ENCODE measurements around the gene MICAL2. TPM values are rescaled to one million over a fixed set of nuclear protein-coding genes. Genes with fewer than 3 reads are reported as not detected.

MICAL2 gene
- total and polyA plus RNA-seq, 2 donors (not counting 3 experiments of a cell fraction or from before 2014, with no cell fraction given): 67.6 to 200 TPM

GRCh38 chr11:12110714-12111548, 541 bp downstream of the MICAL2 start:
- no peak for TF ChIP-seq EZH2 (IDR thresholded peaks at IDR 0.05; ENCODE audit: borderline replicate concordance, low read depth, low read length, severe bottlenecking)
- no peak for TF ChIP-seq GATA2 (IDR thresholded peaks at IDR 0.05; ENCODE audit: insufficient read depth, insufficient read length, low read depth, low read length)
- no peak for TF ChIP-seq FOS (IDR thresholded peaks at IDR 0.05; ENCODE audit: borderline replicate concordance, insufficient read depth, low read length)
- TF ChIP-seq MYC (IDR thresholded peaks at IDR 0.05; ENCODE audit: low read depth, low read length): no peak
- TF ChIP-seq JUN (IDR thresholded peaks at IDR 0.05; ENCODE audit: borderline replicate concordance, insufficient read depth, insufficient read length, low read depth): no peak
- TF ChIP-seq, protein P1, sequence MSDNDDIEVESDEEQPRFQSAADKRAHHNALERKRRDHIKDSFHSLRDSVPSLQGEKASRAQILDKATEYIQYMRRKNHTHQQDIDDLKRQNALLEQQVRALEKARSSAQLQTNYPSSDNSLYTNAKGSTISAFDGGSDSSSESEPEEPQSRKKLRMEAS (IDR thresholded peaks at IDR 0.05; ENCODE audit: insufficient read depth, insufficient read length): no peak
- TF ChIP-seq CTCF (IDR thresholded peaks at IDR 0.05; ENCODE audit: extremely low read depth in 1 of 2, insufficient read depth in 1 of 2, low read depth in 1 of 2, low read length in 2 of 2): no peak
- TF ChIP-seq POLR2AphosphoS5 (IDR thresholded peaks at IDR 0.05; ENCODE audit: insufficient read depth, low read depth, low read length): no peak
- peaks cover 40% of the 10 kb centered on the region for H3K4me1 ChIP-seq (ENCODE audit: control insufficient read depth, extremely low read depth, insufficient read depth, low read length)

More at GRCh38 chr11:12110714-12111548, 541 bp downstream of the MICAL2 start:
- CTCF ChIA-PET: interaction anchor here (1.1 to 2.9 kb wide), 9 partner anchors 12 to 180 kb away, joined by 3 to 12 read pairs (median 3); no protein-coding TSS in a partner anchor
- no peaks in the 10 kb centered on the region for H3K9me3 ChIP-seq (replicated peaks; ENCODE audit: control insufficient read depth, insufficient read depth, low read length)
- DNase-seq (ENCODE audit: low read depth, low spot score) (no peak), FAIRE-seq (no peak)
- dilution Hi-C loops (cut with MboI; ENCODE audit: extremely low pct_ligation_motif_present, low sequenced_read_pairs) (no loop called here), intact Hi-C loops (cut with micrococcal nuclease) (loop anchor here (1.0 to 2.0 kb wide), 7 partner anchors 13 to 180 kb away; no protein-coding TSS in a partner anchor)
- H4K20me1 ChIP-seq (replicated peaks; ENCODE audit: control insufficient read depth, extremely low read depth, insufficient read depth, low read length): no peaks in the 10 kb centered on the region
- H2AFZ ChIP-seq (ENCODE audit: low read depth, low read length): peak overlapping the region; percentile 1
- peak overlapping the region; percentile 56 for H3K27ac ChIP-seq (ENCODE audit: insufficient read depth, low read depth, low read length)
- peaks cover 52% of the 10 kb centered on the region for H3K79me2 ChIP-seq (ENCODE audit: control insufficient read depth, insufficient read depth, low read length)
- no peaks in the 10 kb centered on the region for H3K27me3 ChIP-seq (ENCODE audit: control insufficient read depth in 2 of 2, insufficient read depth in 2 of 2, low read length in 2 of 2)
- H3K36me3 ChIP-seq (ENCODE audit: control insufficient read depth in 2 of 2, extremely low read depth in 1 of 2, insufficient read depth in 2 of 2, low read length in 2 of 2): no peaks in the 10 kb centered on the region
- H3K9ac ChIP-seq (replicated peaks; ENCODE audit: extremely low read depth, insufficient read depth, low read length): peak overlapping the region; percentile 75
- H3K4me2 ChIP-seq (ENCODE audit: insufficient read depth, low read length): peak overlapping the region; percentile 88
- TSS peak; percentile 16 for BruUV-seq (replicated peaks)
- peak overlapping the region; percentile 50 to 86 (median 73) for H3K4me3 ChIP-seq (replicated peaks in 1 of 3; ENCODE audit: insufficient read depth in 1 of 3, low read depth in 1 of 3, low read length in 3 of 3)
- POLR2A ChIA-PET: interaction anchor here (0.7 to 1.7 kb wide), 3 partner anchors 21 to 90 kb away, joined by 3 read pairs; no protein-coding TSS in a partner anchor
- H3K9me1 ChIP-seq (replicated peaks; ENCODE audit: control insufficient read depth, extremely low read depth, insufficient read depth, low read length): no peaks in the 10 kb centered on the region

All from endothelial cell of umbilical vein (primary cell).